Muscle layer of duodenum (tissue), 2 donors: ENCODE measurements around the gene DOK6.

Experiments
- H3K27ac ChIP-seq: one replicate; pipeline ENCODE4 v1.7.0; 2013; ENCODE audit warnings: mild to moderate bottlenecking, low read length
- H3K27me3 ChIP-seq: one replicate; pipeline ENCODE4 v1.7.0; 2013; ENCODE audit warnings: low read depth, mild to moderate bottlenecking, control low read depth, low read length
- H3K36me3 ChIP-seq, 2 donors: one replicate each; pipeline ENCODE4 v1.7.0; 2013; ENCODE audit warnings: low read length in 2 of 2, control low read depth in 1 of 2, mild to moderate bottlenecking in 1 of 2; ENCODE audit not compliant: insufficient read depth in 2 of 2, control insufficient read depth in 1 of 2
- H3K4me1 ChIP-seq, 2 donors: one replicate each; pipeline ENCODE4 v1.7.0; 2013; ENCODE audit warnings: low read length in 2 of 2, mild to moderate bottlenecking in 2 of 2, control low read depth in 1 of 2, moderate library complexity in 1 of 2; ENCODE audit not compliant: insufficient read depth in 2 of 2, control insufficient read depth in 1 of 2
- H3K4me3 ChIP-seq, 2 donors: one replicate each; pipeline ENCODE4 v1.7.0; 2013; ENCODE audit warnings: low read length in 2 of 2, low read depth in 1 of 2, mild to moderate bottlenecking in 1 of 2
- H3K9me3 ChIP-seq, 2 donors: one replicate each; pipeline ENCODE4 v1.7.0; 2013; ENCODE audit warnings: low read length in 2 of 2, control low read depth in 1 of 2, mild to moderate bottlenecking in 1 of 2; ENCODE audit not compliant: control insufficient read depth in 1 of 2
- donor health status: healthy.

DOK6 gene

GRCh38 chr18:69492861-69493260 is 92.2 kb downstream of the DOK6 start:
- peaks cover 0 to 6% of the 10 kb centered on the region in 2 donors for H3K9me3 ChIP-seq
- no peak overlapping the region for H3K4me3 ChIP-seq
- H3K36me3 ChIP-seq, result no peaks in the 10 kb centered on the region
- H3K4me1 ChIP-seq, result no peaks in the 10 kb centered on the region
- no peaks in the 10 kb centered on the region for H3K27me3 ChIP-seq
- H3K27ac ChIP-seq, result no peak overlapping the region

- Histone ChIP-seq H3K27me3 (no peaks in the 10 kb centered on the region), H3K4me1 (no peaks in the 10 kb centered on the region), H3K36me3 (no peaks in the 10 kb centered on the region), H3K27ac (no peak overlapping the region), H3K9me3 (no peaks in the 10 kb centered on the region), H3K4me3 (no peak overlapping the region)
Observed at GRCh38 chr18:69494841-69495240, 94.2 kb downstream of the DOK6 start.

- no peaks in the 10 kb centered on the region for H3K4me1 ChIP-seq
- H3K36me3 ChIP-seq, result no peaks in the 10 kb centered on the region
- no peaks in the 10 kb centered on the region for H3K9me3 ChIP-seq
- no peaks in the 10 kb centered on the region for H3K27me3 ChIP-seq
- no peak overlapping the region for H3K27ac ChIP-seq
- no peak overlapping the region for H3K4me3 ChIP-seq
Observed at GRCh38 chr18:69495338-69495737, 94.7 kb downstream of the DOK6 start.

GRCh38 chr18:69495841-69496533 is 95.3 kb downstream of the DOK6 start:
- Histone ChIP-seq H3K4me3 (no peak overlapping the region), H3K9me3 (no peaks in the 10 kb centered on the region), H3K27me3 (no peaks in the 10 kb centered on the region), H3K36me3 (no peaks in the 10 kb centered on the region), H3K27ac (no peak overlapping the region), H3K4me1 (no peaks in the 10 kb centered on the region)

GRCh38 chr18:69518989-69519388 is 118.3 kb downstream of the DOK6 start:
- H3K9me3 ChIP-seq, result no peaks in the 10 kb centered on the region
- no peaks in the 10 kb centered on the region for H3K36me3 ChIP-seq
- no peaks in the 10 kb centered on the region for H3K27me3 ChIP-seq
- no peak overlapping the region for H3K4me3 ChIP-seq
- H3K27ac ChIP-seq, result no peak overlapping the region
- H3K4me1 ChIP-seq, result no peaks in the 10 kb centered on the region

- no peaks in the 10 kb centered on the region for H3K27me3 ChIP-seq
- no peaks in the 10 kb centered on the region for H3K36me3 ChIP-seq
- H3K4me1 ChIP-seq, result no peaks in the 10 kb centered on the region
- H3K4me3 ChIP-seq, result no peak overlapping the region
- no peak overlapping the region for H3K27ac ChIP-seq
- H3K9me3 ChIP-seq, result no peaks in the 10 kb centered on the region
Observed at GRCh38 chr18:69523582-69523981, 122.9 kb downstream of the DOK6 start.

- no peaks in the 10 kb centered on the region for H3K9me3 ChIP-seq
- no peaks in the 10 kb centered on the region for H3K4me1 ChIP-seq
- H3K27me3 ChIP-seq, result no peaks in the 10 kb centered on the region
- no peak overlapping the region for H3K27ac ChIP-seq
- no peak overlapping the region for H3K4me3 ChIP-seq
- H3K36me3 ChIP-seq, result no peaks in the 10 kb centered on the region
Observed at GRCh38 chr18:69528435-69528834, 127.7 kb downstream of the DOK6 start.

GRCh38 chr18:69529151-69529550 is 128.5 kb downstream of the DOK6 start:
- H3K9me3 ChIP-seq, result no peaks in the 10 kb centered on the region
- H3K36me3 ChIP-seq, result no peaks in the 10 kb centered on the region
- no peaks in the 10 kb centered on the region for H3K27me3 ChIP-seq
- H3K4me1 ChIP-seq, result no peaks in the 10 kb centered on the region
- no peak overlapping the region for H3K4me3 ChIP-seq
- H3K27ac ChIP-seq, result no peak overlapping the region

- H3K36me3 ChIP-seq, result no peaks in the 10 kb centered on the region
- no peaks in the 10 kb centered on the region for H3K27me3 ChIP-seq
- no peak overlapping the region for H3K27ac ChIP-seq
- no peak overlapping the region for H3K4me3 ChIP-seq
- H3K9me3 ChIP-seq, result no peaks in the 10 kb centered on the region
- no peaks in the 10 kb centered on the region for H3K4me1 ChIP-seq
Observed at GRCh38 chr18:69531973-69532372, 131.3 kb downstream of the DOK6 start.

- H3K4me1 ChIP-seq, result no peaks in the 10 kb centered on the region
- H3K4me3 ChIP-seq, result no peak overlapping the region
- H3K27me3 ChIP-seq, result no peaks in the 10 kb centered on the region
- H3K27ac ChIP-seq, result no peak overlapping the region
- H3K36me3 ChIP-seq, result no peaks in the 10 kb centered on the region
- no peaks in the 10 kb centered on the region for H3K9me3 ChIP-seq
Observed at GRCh38 chr18:69537183-69537582, 136.5 kb downstream of the DOK6 start.

GRCh38 chr18:69538849-69539248 is 138.2 kb downstream of the DOK6 start:
- Histone ChIP-seq H3K27me3 (no peaks in the 10 kb centered on the region), H3K36me3 (no peaks in the 10 kb centered on the region), H3K27ac (no peak overlapping the region), H3K4me1 (no peaks in the 10 kb centered on the region), H3K4me3 (no peak overlapping the region), H3K9me3 (no peaks in the 10 kb centered on the region)

- Histone ChIP-seq H3K4me3 (no peak overlapping the region), H3K9me3 (no peaks in the 10 kb centered on the region), H3K27me3 (no peaks in the 10 kb centered on the region), H3K36me3 (no peaks in the 10 kb centered on the region), H3K4me1 (no peaks in the 10 kb centered on the region), H3K27ac (no peak overlapping the region)
Observed at GRCh38 chr18:69539404-69539803, 138.7 kb downstream of the DOK6 start.
